Retinal pigment epithelial cell (primary cell): ENCODE results near the gene SMG9.

Source experiments
- DNase-seq: peaks from one replicate; pipeline ENCODE4 v3.0.0-alpha.2; 2010; ENCODE audit warnings: low read depth
- H3K4me3 ChIP-seq: 2 replicates; pipeline ENCODE4 v1.5.1; 2011; ENCODE audit warnings: mild to moderate bottlenecking, low read length, control low read depth, moderate library complexity
- CTCF ChIP-seq: conservative IDR thresholded peaks from 2 replicates; pipeline ENCODE4 v1.5.1; 2011; ENCODE audit warnings: low read depth, low read length, control low read depth, inconsistent platforms

Gene SMG9

GRCh38 chr19:43711751-43712355 is 42.9 kb downstream of the SMG9 start:
- DNase-seq, result no peak
- no peak for TF ChIP-seq CTCF

GRCh38 chr19:43708716-43709115 is 46.0 kb downstream of the SMG9 start:
- DNase-seq, result no peak
- H3K4me3 ChIP-seq, result no peak overlapping the region
- TF ChIP-seq CTCF, result no peak

More at GRCh38 chr19:43711751-43712355, 42.9 kb downstream of the SMG9 start:
- H3K4me3 ChIP-seq, result no peak overlapping the region

GRCh38 chr19:43707158-43707712 is 47.5 kb downstream of the SMG9 start:
- no peak for TF ChIP-seq CTCF
- no peak for DNase-seq
- no peak overlapping the region for H3K4me3 ChIP-seq

GRCh38 chr19:43705729-43706128 is 49.0 kb downstream of the SMG9 start:
- TF ChIP-seq CTCF, result no peak
- no peak overlapping the region for H3K4me3 ChIP-seq
- DNase-seq, result no peak

GRCh38 chr19:43704002-43704705 is 50.6 kb downstream of the SMG9 start:
- no peak for TF ChIP-seq CTCF
- H3K4me3 ChIP-seq, result no peak overlapping the region
- DNase-seq, result no peak

GRCh38 chr19:43700395-43701000 is 54.3 kb downstream of the SMG9 start:
- H3K4me3 ChIP-seq, result no peak overlapping the region
- DNase-seq, result peak; percentile 52
- no peak for TF ChIP-seq CTCF
